HG02798 (cell line): ENCODE measurements around the gene PTH2R.
"Not testable (repeated sequence)": the region's sequence is repeated elsewhere in the genome, so short reads cannot be mapped to it uniquely, and the experiment has no call there.

ENCODE experiments used
- ATAC-seq: cut with Tn5 transposase; IDR thresholded peaks from one replicate; pipeline ENCODE4 v1.9.1; 2021; ENCODE audit warnings: mild to moderate bottlenecking; ENCODE audit not compliant: unreplicated experiment, poor library complexity

Gene PTH2R

DNA sequence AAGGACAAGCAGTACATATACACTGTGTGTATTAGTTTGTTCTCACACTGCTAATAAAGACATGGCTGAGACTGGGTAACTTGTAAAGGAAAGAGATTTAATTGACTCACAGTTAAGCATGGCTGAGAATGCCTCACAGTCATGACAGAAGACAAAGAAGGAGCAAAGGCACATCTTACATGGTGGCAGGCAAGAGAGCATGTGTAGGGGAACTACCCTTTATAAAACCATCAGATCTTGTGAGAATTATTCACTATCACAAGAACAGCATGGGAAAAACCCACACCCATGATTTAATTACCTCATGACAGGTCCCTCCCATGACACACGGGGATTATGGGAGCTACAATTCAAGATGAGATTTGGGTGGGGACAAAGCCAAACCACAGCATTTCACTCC is 129.0 kb downstream of the PTH2R start:
- ATAC-seq, result not testable (repeated sequence)

DNA sequence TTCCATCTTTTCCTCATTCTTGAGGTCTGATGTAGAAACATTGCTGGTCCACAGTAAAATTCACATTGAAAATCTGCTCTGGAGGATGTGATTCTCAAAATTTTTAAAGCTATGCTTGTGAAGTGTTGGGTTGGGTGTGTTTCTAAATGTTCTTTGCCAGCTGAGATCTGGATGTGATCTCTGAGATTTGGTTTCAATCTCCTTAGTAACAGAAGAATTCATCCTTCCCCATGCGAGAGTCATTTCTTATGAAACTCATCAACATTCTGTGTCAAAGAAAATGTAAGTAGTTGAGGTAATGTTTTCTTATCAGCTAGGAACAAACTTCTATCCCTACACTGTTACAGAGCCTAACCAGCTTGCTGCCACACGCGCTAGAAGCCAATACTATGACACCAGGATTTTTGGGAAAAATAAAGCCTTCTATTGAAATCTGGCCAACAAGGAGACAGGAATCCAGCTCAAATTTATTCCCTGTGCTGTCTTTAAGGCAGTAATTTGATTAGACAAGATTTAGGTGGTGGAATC is 134.9 kb downstream of the PTH2R start:
- no peak for ATAC-seq

DNA sequence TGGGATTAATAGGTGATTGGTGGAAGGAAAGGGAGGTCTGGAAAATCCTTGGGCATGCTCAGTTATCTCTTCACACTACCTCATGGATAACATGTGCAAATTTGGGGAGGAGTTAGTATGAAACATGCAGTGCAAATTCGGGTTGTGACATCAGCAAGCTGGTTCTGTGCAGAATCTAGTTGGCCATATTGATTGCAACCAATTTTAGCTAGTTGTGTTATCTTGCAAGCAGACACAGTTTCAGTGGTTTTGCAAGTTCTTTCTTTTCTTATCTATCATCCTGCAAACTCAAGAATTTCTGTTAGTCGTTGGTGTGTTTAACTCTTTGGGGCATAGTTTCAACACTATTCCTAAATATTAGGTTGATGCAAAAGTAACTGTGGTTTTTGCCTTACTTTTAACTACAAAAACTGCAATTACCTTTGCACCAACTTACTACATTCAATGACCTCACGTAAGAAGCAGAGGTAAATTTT is 135.4 kb downstream of the PTH2R start:
- ATAC-seq, result no peak

DNA sequence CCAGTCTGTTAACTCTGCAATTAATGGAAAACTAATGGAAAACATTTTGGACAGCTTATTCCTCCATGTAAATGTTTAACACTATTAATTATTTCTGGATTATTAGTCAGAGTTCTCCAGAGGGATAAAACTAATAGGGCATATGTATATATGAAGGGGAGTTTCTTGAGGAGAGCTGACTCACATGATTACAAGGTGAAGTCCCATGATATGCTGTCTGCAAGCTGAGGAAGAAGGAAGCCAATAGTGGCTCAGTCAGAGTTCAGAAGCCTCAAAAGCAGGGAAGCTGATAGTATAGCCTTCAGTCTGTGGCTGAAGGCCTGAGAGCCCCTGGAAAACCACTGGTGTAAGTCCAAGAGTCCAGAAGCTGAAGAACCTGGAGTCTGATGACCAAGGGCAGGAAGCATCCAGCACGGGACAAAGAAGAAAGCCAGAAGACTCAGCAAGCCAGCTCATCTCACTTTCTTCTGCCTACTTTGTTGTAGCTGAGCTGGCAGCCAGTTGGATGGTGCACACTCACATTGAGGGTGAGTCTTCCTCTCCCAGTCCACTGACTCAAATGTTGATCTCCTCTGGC is 136.0 kb downstream of the PTH2R start:
- no peak for ATAC-seq
